Common myeloid progenitor, CD34-positive (primary cell): ENCODE results near the gene MTSS2.

Source experiments
- CTCF ChIA-PET: fragments of 350-600 bp; sonication (Branson Sonifier 250); formaldehyde crosslinking; loops from one replicate; lab custom pipeline; 2021; ENCODE audit warnings: antibody characterized with exemption; lab: Charles Lee
- POLR2A ChIA-PET: fragments of 350-600 bp; sonication (Branson Sonifier 250); formaldehyde crosslinking; loops from one replicate; lab custom pipeline; 2021; ENCODE audit warnings: antibody characterized with exemption; lab: Charles Lee
- DNase-seq, 3 donors: peaks; one replicate each; pipeline versions ENCODE4 v3.0.0 to v3.0.0-alpha.2; 2013
- H3K27ac ChIP-seq, 2 experiments: 1 replicate in 1 of 2; 2 replicates in 1 of 2; pipeline ENCODE4 v1.7.0; 2013; ENCODE audit warnings: inconsistent platforms in 2 of 2, low read length in 2 of 2, mild to moderate bottlenecking in 2 of 2, low read depth in 1 of 2, moderate library complexity in 1 of 2; ENCODE audit not compliant: severe bottlenecking in 2 of 2, insufficient read depth in 1 of 2, poor library complexity in 1 of 2
- H3K27me3 ChIP-seq, 5 experiments: replicated peaks in 2 of 5; 1 replicate in 3 of 5; 2 replicates in 2 of 5; pipeline versions ENCODE4 v1.6.1 to v1.7.0; 2013; ENCODE audit warnings: low read length in 4 of 5, mild to moderate bottlenecking in 2 of 5, moderate library complexity in 2 of 5, inconsistent platforms in 1 of 5; ENCODE audit not compliant: insufficient read depth in 5 of 5, control insufficient read depth in 4 of 5
- H3K36me3 ChIP-seq, 4 experiments: 1 replicate in 2 of 4; 2 replicates in 2 of 4; pipeline versions ENCODE4 v1.6.1 to v1.7.0; 2013; ENCODE audit warnings: low read length in 3 of 4, control low read depth in 1 of 4, mild to moderate bottlenecking in 1 of 4; ENCODE audit not compliant: control insufficient read depth in 4 of 4, insufficient read depth in 4 of 4
- H3K4me1 ChIP-seq, 4 experiments: 1 replicate in 3 of 4; 2 replicates in 1 of 4; pipeline versions ENCODE4 v1.6.1 to v1.7.1; 2013; ENCODE audit warnings: low read length in 3 of 4, mild to moderate bottlenecking in 3 of 4, control low read depth in 1 of 4, inconsistent platforms in 1 of 4, moderate library complexity in 1 of 4; ENCODE audit not compliant: control insufficient read depth in 4 of 4, insufficient read depth in 4 of 4; ENCODE audit errors: control extremely low read depth in 1 of 4
- H3K4me3 ChIP-seq, 7 experiments: 1 replicate in 4 of 7; 2 replicates in 3 of 7; pipeline versions ENCODE4 v1.5.1 to v1.7.0; 2013; ENCODE audit warnings: mild to moderate bottlenecking in 7 of 7, low read length in 6 of 7, moderate library complexity in 6 of 7, inconsistent platforms in 2 of 7, low read depth in 2 of 7, control low read depth in 1 of 7; ENCODE audit not compliant: insufficient read depth in 4 of 7, control insufficient read depth in 1 of 7; ENCODE audit errors: extremely low read depth in 1 of 7
- H3K9me3 ChIP-seq, 5 experiments: 1 replicate in 4 of 5; 2 replicates in 1 of 5; pipeline versions ENCODE4 v1.6.1 to v1.7.1; 2013; ENCODE audit warnings: low read length in 4 of 5, mild to moderate bottlenecking in 2 of 5, inconsistent platforms in 1 of 5, low read depth in 1 of 5, moderate library complexity in 1 of 5; ENCODE audit not compliant: control insufficient read depth in 4 of 5, insufficient read depth in 2 of 5; ENCODE audit errors: control extremely low read depth in 1 of 5
- WGBS: methylation state at CpG from one replicate; pipeline ENCODE4 v1.1.5; 2013; ENCODE audit not compliant: insufficient coverage; 5-methylcytosine and 5-hydroxymethylcytosine counted together

Gene MTSS2

DNA sequence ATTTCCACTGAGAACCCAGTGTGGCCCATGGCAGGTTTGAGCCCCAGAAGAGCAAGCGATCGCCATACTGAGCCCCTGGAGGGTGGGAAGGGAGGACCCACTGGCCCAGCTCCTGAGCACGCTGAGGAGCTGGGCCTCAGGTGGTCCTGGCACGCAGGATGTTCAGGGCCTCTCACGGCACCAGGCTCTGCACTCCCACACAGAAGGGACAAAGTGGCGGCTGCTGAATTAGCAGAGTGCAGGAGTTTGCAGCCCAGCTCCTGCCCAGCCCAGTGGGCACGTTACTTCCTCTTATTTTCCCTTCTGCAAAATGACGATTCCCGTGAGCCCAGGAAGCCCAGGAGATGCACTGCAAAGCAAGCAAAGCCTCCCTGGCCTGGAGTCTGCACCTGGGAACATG is 42.3 kb upstream of the MTSS2 start:
- DNase-seq = peak in 2 of 3 donors; percentile 40 to 50
- ChIA-PET CTCF (interaction anchor here (1.0 to 2.4 kb wide), 9 partner anchors 10 to 49 kb away, joined by 3 to 11 read pairs (median 5); no protein-coding TSS in a partner anchor), POLR2A (no interaction called here)
- peaks cover 0 to 82% (median 19%) of the 10 kb centered on the region in 4 experiments for H3K36me3 ChIP-seq
- 42% methylated on average over 9 of the region's 9 CpGs for WGBS
- no peaks in the 10 kb centered on the region for H3K9me3 ChIP-seq
- peaks cover 0 to 12% (median 10%) of the 10 kb centered on the region in 4 experiments for H3K4me1 ChIP-seq
- H3K27ac ChIP-seq = no peak overlapping the region
- no peaks in the 10 kb centered on the region for H3K27me3 ChIP-seq
- no peak overlapping the region for H3K4me3 ChIP-seq

DNA sequence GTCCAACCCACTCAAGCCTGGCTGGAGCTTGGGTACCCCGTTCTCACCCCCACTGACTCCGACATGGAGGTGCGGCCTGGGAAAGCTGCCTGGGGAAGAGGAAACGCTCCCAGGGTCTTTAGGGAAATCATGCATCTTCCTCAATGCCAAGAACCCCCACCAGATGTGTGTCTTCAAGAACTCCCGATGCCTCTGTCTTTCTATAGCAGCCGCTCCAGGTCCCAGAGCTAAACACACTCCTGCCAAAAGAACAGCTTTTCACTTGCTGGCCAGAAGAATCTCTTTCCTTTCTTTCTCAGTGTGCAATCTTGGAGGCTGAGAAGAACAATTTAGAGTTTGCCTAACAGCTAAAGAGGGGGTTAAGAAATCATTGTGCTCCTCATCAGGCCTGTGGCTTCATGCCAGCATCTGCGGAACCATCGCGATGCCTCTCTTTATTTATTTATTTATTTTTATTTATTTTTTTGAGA is 41.1 kb upstream of the MTSS2 start:
- no peaks in the 10 kb centered on the region for H3K27me3 ChIP-seq
- no peak overlapping the region for H3K4me3 ChIP-seq
- WGBS = 98% methylated on average over 6 of the region's 9 CpGs
- no peak overlapping the region for H3K27ac ChIP-seq
- ChIA-PET POLR2A (no interaction called here), CTCF (interaction anchor here (0.9 to 2.1 kb wide), 5 partner anchors 12 to 48 kb away, joined by 4 read pairs; no protein-coding TSS in a partner anchor)
- no peak for DNase-seq
- peaks cover 2 to 84% (median 19%) of the 10 kb centered on the region in 4 experiments for H3K36me3 ChIP-seq
- peaks cover 0 to 12% (median 10%) of the 10 kb centered on the region in 4 experiments for H3K4me1 ChIP-seq
- H3K9me3 ChIP-seq = no peaks in the 10 kb centered on the region

DNA sequence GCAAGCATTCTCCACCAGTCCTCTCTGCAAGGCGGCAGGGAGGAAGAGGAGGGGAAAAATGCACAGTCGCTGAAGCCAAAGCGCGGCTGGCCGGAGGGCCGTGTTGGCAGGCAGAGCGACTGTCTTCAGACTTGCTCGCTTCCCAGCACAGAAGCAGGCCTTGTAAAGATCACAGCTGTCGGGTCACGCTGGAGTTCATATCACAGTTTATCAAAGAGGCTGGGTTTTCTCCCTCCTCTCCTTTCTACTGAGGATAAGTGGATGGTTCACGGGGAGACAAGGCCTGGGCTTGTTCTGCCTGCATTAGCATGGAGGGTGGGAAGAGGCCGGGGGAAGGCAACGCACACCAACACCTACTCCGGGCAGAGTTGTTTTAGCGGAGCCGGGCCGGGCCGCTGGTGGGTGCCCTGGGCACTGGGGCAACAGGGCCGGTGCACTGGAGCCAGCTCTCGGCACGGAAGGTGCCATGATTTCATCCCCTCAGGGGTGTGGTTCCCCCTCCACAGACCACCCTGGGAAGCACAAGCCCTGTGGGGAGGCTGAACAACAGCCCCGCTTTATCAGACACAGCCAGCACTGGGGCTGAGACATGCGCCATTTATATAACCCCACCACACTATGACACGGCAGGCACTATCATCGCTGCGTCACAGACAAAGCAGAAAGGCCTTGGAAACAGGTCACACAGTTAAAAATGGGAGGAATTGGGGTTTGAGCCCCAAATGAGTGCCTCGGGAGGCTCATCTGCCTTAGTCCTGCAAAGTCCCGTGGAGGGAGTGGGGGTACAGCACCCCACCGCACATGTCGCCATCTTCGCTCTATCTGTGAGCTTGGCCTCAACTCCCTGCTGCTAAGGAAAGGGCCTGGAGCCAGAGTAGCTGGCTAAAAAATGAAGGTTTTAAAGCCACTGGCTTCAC is 40.3 kb upstream of the MTSS2 start:
- DNase-seq = peak in 1 of 3 donors; percentile 48
- Histone ChIP-seq H3K36me3 (peaks cover 2 to 83% (median 22%) of the 10 kb centered on the region in 4 experiments), H3K27me3 (no peaks in the 10 kb centered on the region), H3K4me1 (peaks cover 0 to 12% (median 10%) of the 10 kb centered on the region in 4 experiments), H3K9me3 (no peaks in the 10 kb centered on the region), H3K27ac (no peak overlapping the region), H3K4me3 (no peak overlapping the region)
- WGBS = 96% methylated on average over 25 of the region's 31 CpGs
- POLR2A ChIA-PET = interaction anchor here (0.6 kb wide), 1 partner anchor 11 kb away, joined by 3 read pairs; no protein-coding TSS in a partner anchor
- CTCF ChIA-PET = interaction anchor here (0.7 to 2.1 kb wide), 7 partner anchors 8 to 47 kb away, joined by 3 to 4 read pairs (median 4); no protein-coding TSS in a partner anchor

DNA sequence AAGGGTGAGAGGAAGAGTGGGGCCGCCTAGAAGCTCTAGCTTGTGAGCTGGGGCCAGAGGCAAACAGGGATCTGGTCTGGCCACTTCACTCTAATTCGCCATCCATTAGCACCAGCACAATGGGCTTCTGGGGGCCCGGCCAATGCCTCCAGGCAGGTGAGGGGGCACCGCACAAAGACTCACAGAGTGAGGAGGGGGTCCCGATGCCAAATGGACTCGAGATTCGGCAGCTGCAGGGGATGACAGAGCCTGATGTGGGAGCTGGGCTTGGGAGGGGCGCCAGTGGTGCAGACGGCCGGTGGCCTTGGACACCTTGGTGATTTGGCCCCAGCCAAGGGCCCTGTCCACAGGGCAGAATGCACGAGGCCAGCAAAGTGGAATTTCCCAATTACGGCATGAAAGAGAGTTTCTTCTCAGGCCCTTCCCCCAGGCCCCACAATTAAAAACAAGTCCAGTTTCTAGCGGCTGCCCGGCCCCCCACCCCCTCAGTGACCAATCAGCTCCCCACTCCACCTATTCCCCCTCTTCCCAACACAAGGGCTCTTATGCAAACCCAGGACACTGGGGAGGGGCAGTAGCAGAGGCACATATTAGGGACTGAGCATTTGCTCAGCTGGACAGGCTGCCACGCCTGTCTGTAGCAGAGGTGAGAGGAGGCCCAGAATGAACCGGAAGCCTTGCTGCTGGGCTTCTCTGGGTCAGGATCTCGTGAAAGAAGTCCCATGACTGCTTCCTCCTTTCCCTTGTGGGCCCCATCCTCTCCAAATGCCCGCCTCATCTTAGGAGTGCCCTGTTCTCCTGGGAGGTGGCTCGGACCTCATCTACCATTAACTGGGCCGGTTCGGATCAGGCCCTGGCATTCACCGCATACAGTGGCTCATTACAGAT is 39.4 kb upstream of the MTSS2 start:
- no peak overlapping the region for H3K27ac ChIP-seq

DNA sequence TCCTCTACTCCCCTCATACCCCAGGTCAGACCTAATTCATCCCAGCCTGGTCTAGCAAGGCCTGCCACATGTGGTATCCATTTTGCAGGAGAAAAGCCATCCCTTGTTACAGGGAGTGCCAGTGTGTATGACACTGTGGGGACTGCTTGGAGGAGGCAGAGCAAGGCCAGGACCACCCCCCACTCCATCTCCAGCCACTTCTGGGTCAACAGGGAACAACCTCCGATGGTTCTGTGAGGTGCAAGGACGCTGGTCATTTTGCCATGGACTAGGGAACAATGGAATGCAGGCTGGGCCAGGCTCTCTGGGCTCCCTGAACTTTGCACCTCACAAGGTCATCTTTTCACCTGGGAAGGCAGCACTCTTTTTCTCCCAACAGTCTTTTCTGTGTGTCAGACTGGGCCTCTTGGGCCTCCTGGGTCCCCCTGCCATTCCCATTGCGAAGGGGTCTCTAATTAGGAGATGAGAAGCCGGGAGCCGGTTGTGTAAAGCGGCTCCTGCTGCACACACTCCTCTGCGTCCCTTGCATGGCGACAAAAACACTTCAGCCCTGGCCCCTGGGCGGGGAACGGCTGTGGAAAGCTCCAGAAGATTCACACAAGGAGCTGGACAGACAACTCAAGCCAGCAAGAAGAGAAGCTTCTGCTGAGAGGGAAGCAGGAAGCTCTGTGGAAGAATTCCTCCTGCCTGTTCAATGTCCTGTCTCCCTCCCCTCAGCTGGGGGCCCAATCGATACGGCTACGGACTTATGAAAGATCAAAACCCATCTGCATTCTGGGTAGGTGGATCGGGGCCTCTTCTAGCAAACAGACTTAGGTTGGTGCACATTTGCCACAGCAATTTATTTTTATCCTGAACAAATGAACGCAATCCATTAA is 38.5 kb upstream of the MTSS2 start:
- H3K27ac ChIP-seq = no peak overlapping the region
- peaks cover 0 to 12% (median 10%) of the 10 kb centered on the region in 4 experiments for H3K4me1 ChIP-seq
- peaks cover 3 to 83% (median 30%) of the 10 kb centered on the region in 4 experiments for H3K36me3 ChIP-seq
- no peaks in the 10 kb centered on the region for H3K27me3 ChIP-seq
- POLR2A ChIA-PET = interaction anchor here (0.8 kb wide), 1 partner anchor 13 kb away, joined by 3 read pairs; no protein-coding TSS in a partner anchor
- 96% methylated on average over 13 of the region's 15 CpGs for WGBS
- DNase-seq = no peak
- peaks cover 0 to 7% (median 0%) of the 10 kb centered on the region in 5 experiments for H3K9me3 ChIP-seq
- CTCF ChIA-PET = no interaction called here
- H3K4me3 ChIP-seq = no peak overlapping the region

More for the DNA sequence above, 39.4 kb upstream of the MTSS2 start:
- ChIA-PET POLR2A (no interaction called here), CTCF (interaction anchor here (0.7 to 2.1 kb wide), 3 partner anchors 9 to 46 kb away, joined by 3 to 4 read pairs (median 3); no protein-coding TSS in a partner anchor)
- Histone ChIP-seq H3K27me3 (no peaks in the 10 kb centered on the region), H3K9me3 (no peaks in the 10 kb centered on the region), H3K4me1 (peaks cover 0 to 12% (median 10%) of the 10 kb centered on the region in 4 experiments), H3K4me3 (no peak overlapping the region), H3K36me3 (peaks cover 3 to 83% (median 24%) of the 10 kb centered on the region in 4 experiments)
- DNase-seq = no peak
- 93% methylated on average over 21 of the region's 22 CpGs for WGBS

DNA sequence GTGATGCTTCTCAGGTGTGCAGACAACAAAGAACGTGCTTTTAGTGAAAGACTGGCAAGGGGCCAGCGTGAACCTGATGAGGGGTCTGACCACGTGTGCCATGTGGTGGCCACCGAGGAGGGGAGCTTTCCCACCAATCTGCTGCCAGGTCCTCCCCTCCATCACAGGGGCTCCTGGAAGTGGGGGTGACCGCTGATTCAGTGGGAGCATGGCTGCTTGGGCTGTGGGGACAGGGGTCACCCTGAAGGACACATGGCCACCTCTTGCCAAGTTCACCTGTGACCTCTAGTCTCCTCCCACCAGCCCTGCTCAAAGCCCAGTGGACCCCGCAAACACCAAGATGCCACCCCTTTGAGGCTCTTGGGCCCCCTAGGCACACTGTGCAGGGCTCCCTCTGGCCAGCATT is 37.9 kb upstream of the MTSS2 start:
- DNase-seq = no peak
- Histone ChIP-seq H3K9me3 (peaks cover 0 to 7% (median 0%) of the 10 kb centered on the region in 5 experiments), H3K27ac (no peak overlapping the region), H3K36me3 (peaks cover 3 to 80% (median 29%) of the 10 kb centered on the region in 4 experiments), H3K4me1 (peaks cover 0 to 11% (median 9%) of the 10 kb centered on the region in 4 experiments), H3K27me3 (no peaks in the 10 kb centered on the region), H3K4me3 (no peak overlapping the region)
- ChIA-PET CTCF (interaction anchor here (1.2 to 1.5 kb wide), 4 partner anchors 9 to 28 kb away, joined by 3 to 5 read pairs (median 4); no protein-coding TSS in a partner anchor), POLR2A (interaction anchor here (0.8 kb wide), 1 partner anchor 14 kb away, joined by 3 read pairs; no protein-coding TSS in a partner anchor)
- WGBS = 100% methylated on average over 4 of the region's 6 CpGs
